HepG2 (cell line): ENCODE measurements around the gene UNC13D. TPM values are rescaled to one million over a fixed set of nuclear protein-coding genes. Genes with fewer than 3 reads are reported as not detected.

Experiments
- ASH2L ChIP-seq: fragments of 300-600, 200-600 bp; sonication (generic); IDR thresholded peaks from 2 replicates; pipeline ENCODE4 v1.7.0; 2017; ENCODE audit warnings: low read depth, mild to moderate bottlenecking, moderate library complexity, mixed read lengths, low read length; ENCODE audit not compliant: insufficient read length
- CREB3 ChIP-seq: sonication (generic); formaldehyde crosslinking; IDR thresholded peaks from 2 replicates; pipeline ENCODE4 v1.5.0; 2020; ENCODE audit warnings: missing genetic modification reagents
- CREBL2 ChIP-seq: sonication (generic); formaldehyde crosslinking; IDR thresholded peaks from 2 replicates; pipeline ENCODE4 v1.8.1; 2023; ENCODE audit warnings: missing genetic modification reagents, mild to moderate bottlenecking, borderline replicate concordance
- GATAD1 ChIP-seq: IDR thresholded peaks from 2 replicates; pipeline ENCODE4 v1.6.1; 2016; ENCODE audit warnings: missing genetic modification reagents, missing compliant biosample characterization
- GMEB1 ChIP-seq: sonication (generic); formaldehyde crosslinking; IDR thresholded peaks from 2 replicates; pipeline ENCODE4 v1.5.1; 2020; ENCODE audit warnings: missing genetic modification reagents, mild to moderate bottlenecking, borderline replicate concordance
- HDAC1 ChIP-seq: sonication (generic); formaldehyde crosslinking; IDR thresholded peaks from 2 replicates; pipeline ENCODE4 v1.5.1; 2020; ENCODE audit warnings: mild to moderate bottlenecking, missing genetic modification reagents
- MBNL3 ChIP-seq: fragments of 250-450 bp; sonication (Bioruptor Pico); conservative IDR thresholded peaks from 2 replicates; pipeline ENCODE4 v1.8.0; 2022; ENCODE audit warnings: mild to moderate bottlenecking, inconsistent platforms
- NFKBIZ ChIP-seq: IDR thresholded peaks from 2 replicates; pipeline ENCODE4 v1.6.1; 2018; ENCODE audit warnings: missing genetic modification reagents, missing compliant biosample characterization
- ZBTB38 ChIP-seq: sonication (generic); formaldehyde crosslinking; IDR thresholded peaks from 2 replicates; pipeline ENCODE4 v1.5.1; 2020; ENCODE audit warnings: mild to moderate bottlenecking, missing genetic modification reagents
- ZBTB43 ChIP-seq: sonication (generic); formaldehyde crosslinking; conservative IDR thresholded peaks from 2 replicates; pipeline ENCODE4 v1.4.0; 2020; ENCODE audit warnings: missing genetic modification reagents
- ZNF225 ChIP-seq: sonication (generic); formaldehyde crosslinking; IDR thresholded peaks from 2 replicates; pipeline ENCODE4 v1.4.0; 2020; ENCODE audit warnings: mild to moderate bottlenecking, missing genetic modification reagents
- ZNF260 ChIP-seq: sonication (generic); formaldehyde crosslinking; IDR thresholded peaks from 2 replicates; pipeline ENCODE4 v1.4.0; 2020; ENCODE audit warnings: missing genetic modification reagents, low read depth, mild to moderate bottlenecking, borderline replicate concordance
- ZNF280D ChIP-seq: sonication (generic); formaldehyde crosslinking; IDR thresholded peaks from 2 replicates; pipeline ENCODE4 v1.5.1; 2020; ENCODE audit warnings: mild to moderate bottlenecking, missing genetic modification reagents
- ZSCAN12 ChIP-seq: sonication (generic); formaldehyde crosslinking; IDR thresholded peaks from 2 replicates; pipeline ENCODE4 v1.9.0; 2021; ENCODE audit warnings: mild to moderate bottlenecking, missing genetic modification reagents
- ZSCAN22 ChIP-seq: sonication (generic); formaldehyde crosslinking; IDR thresholded peaks from 2 replicates; pipeline ENCODE4 v1.4.0; 2020; ENCODE audit warnings: mild to moderate bottlenecking, missing genetic modification reagents
- ZUFSP ChIP-seq: sonication (generic); formaldehyde crosslinking; IDR thresholded peaks from 2 replicates; pipeline ENCODE4 v1.9.0; 2021; ENCODE audit warnings: missing genetic modification reagents, mild to moderate bottlenecking, borderline replicate concordance
- polyA plus RNA-seq, 8 experiments: library from polyadenylated mRNA; depleted of rRNA in 3 of 8; stranded (reverse) in 7 of 8; unstranded in 1 of 8; fragments of >200 nt; fragmentation: Illumina TruSeq in 4 of 8; extraction: Trizol in 4 of 8; gene quantifications; 2 replicates each; pipeline versions ENCODE4 v1.2.1 to v1.2.3, GENCODE V29; 2011 to 2016; ENCODE audit warnings: low read depth in 4 of 8, missing spikeins in 1 of 8, mixed read lengths in 1 of 8; ENCODE audit not compliant: insufficient read depth in 1 of 8
- total RNA-seq, 5 experiments: library from RNA; depleted of rRNA; stranded (reverse); fragments of >200 nt; fragmentation: Illumina TruSeq; extraction: Trizol; gene quantifications; 2 replicates each; pipeline ENCODE4 v1.2.3, GENCODE V29; 2016; ENCODE audit warnings: low read depth in 1 of 5

UNC13D gene
- total and polyA plus RNA-seq, 2 of the 13 experiments (the other 11 are each of a cell fraction or from before 2014, with no cell fraction given), result 29.7 to 42.7 TPM

- no peak; the same call in 1 of the 2 replicates for TF ChIP-seq ZNF280D (CRISPR knock-in tag)
- TF ChIP-seq ZNF260 (CRISPR knock-in tag), result no peak; the same call in 1 of the 2 replicates
- TF ChIP-seq ZUFSP, result no peak
- TF ChIP-seq ASH2L, result peak; percentile 58
- peak; percentile 83; the same call in 1 of the 2 replicates for TF ChIP-seq NFKBIZ (CRISPR knock-in tag)
- TF ChIP-seq HDAC1 (CRISPR knock-in tag), result peak; percentile 91
- 0 out of 2 replicates have a peak, but pooled peaks have one; percentile 24 for TF ChIP-seq ZSCAN22 (CRISPR knock-in tag)
- TF ChIP-seq ZBTB38 (CRISPR knock-in tag), result peak; percentile 92
- TF ChIP-seq ZBTB43 (CRISPR knock-in tag), result peak; percentile 94
- TF ChIP-seq ZSCAN12 (CRISPR knock-in tag), result 0 out of 2 replicates have a peak, but pooled peaks have one; percentile 37
- TF ChIP-seq ZNF225 (CRISPR knock-in tag), result 0 out of 2 replicates have a peak, but pooled peaks have one; percentile 19
- no peak for TF ChIP-seq CREBL2
- peak; percentile 37; the same call in 1 of the 2 replicates for TF ChIP-seq GMEB1 (CRISPR knock-in tag)
- TF ChIP-seq CREB3, result no peak
- TF ChIP-seq MBNL3 (CRISPR knock-in tag), result no peak
- peak; percentile 63; the same call in 1 of the 2 replicates for TF ChIP-seq GATAD1 (CRISPR knock-in tag)
Measured at GRCh38 chr17:75891605-75892555, 47.7 kb upstream of the UNC13D start (continued).
